ENCODE measurements around the gene DENND10.
"Not testable (repeated sequence)": the region's sequence is repeated elsewhere in the genome, so short reads cannot be mapped to it uniquely, and the experiment has no call there.

Gene DENND10

DNA sequence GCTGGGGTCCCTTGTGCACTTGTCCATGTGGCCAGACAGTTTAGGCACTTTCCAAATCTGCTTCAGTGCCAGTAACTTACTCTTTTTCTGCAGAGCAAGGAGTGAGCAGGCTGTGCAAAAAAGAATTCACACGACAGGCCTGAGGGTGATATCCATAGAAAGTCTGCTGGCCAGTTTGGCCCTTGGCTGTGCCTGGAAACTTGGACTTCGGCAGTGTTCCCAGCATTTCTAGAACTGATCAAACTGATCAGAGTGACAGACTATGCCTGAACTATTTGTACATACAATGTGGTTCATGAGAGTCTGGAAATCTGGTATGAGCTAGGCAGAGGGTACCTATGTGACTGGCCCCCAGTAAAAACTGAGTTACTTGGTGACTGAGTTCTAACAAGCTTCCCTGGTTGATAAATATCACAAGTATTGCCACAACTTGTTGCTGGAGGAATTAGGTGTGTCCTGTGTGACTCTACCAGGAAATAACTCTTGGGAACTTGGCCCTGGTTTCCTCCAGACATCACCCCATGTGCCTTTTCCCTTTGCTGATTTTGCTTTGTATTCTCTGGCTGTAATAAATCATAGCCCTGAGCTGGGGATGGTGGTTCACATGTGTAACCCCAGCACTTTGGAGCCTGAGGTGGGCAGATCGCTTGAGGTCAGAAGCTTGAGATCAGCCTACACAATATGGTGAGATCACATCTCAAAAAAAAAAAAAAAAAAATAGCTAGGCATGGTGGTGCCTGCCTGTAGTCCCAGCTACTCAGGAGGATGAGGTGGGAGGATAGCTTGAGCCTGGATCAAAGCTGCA is 3.3 kb upstream of the DENND10 start:
- DNase-seq: no peak

DNA sequence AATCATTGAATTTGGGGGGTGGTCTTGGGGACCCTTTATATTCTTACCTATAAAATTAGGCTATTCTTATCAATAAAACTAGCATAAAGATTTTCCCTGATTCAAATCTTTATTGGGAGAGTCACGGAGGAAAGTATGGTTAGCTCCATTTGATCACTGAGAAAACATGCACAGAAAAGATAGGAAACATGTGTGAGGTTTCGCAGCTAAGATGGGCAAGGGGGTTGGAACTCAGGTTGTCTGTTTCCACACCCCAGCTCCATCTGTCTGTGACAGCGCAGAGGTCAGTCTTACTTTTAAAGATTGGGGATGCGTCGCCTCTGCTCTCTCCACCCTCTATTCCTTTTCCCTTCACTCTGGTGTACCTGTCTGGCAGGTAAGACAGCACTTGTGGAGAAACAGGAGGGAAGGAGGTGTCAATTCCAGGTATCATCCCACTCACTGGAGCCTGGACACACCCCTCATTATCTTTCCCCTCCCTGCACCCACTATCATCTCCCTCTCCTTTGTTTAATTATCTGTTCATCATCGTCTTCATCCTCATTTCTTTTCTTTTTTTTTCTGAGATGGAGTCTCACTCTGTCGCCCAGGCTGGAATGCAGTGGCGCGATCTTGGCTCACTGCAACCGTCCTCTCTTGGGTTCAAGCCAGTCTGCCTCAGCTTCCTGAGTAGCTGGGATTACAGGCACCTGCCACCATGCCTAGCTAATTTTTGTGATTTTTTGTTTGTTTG is 2.4 kb upstream of the DENND10 start:
- DNase-seq: peak; percentile 38

DNA sequence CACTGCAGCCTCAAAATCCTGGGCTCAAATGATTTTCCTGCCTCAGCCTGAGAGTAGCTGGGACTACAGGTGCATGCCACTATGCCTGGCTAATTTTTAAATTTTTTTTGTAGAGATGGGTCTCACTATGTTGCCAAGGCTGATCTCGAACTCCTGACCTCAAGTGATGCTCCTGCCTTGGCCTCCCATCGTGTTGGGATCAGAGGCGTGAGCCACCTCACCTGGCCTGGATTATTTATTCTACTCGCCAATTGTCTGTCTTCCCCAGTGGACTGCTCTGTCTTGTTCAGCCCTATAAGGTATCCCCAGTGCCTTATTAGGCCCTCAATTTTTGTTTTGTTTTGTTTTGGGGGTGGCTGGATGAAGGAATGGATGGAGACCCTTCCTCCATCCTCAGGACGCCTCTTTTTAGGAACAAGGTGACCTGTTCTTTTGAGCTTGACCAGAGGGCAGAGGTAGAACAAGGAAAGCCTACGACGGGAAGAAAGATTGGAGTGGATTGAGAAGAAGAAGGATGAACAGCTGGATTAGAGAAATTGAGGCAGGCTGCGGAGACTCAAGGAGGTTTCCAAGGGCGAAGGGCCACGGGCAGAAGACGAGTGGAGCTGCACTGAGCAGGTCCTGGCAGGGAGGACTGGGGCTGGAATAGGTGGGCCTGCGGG is 541 bp upstream of the DENND10 start:
- no peak for DNase-seq

DNA sequence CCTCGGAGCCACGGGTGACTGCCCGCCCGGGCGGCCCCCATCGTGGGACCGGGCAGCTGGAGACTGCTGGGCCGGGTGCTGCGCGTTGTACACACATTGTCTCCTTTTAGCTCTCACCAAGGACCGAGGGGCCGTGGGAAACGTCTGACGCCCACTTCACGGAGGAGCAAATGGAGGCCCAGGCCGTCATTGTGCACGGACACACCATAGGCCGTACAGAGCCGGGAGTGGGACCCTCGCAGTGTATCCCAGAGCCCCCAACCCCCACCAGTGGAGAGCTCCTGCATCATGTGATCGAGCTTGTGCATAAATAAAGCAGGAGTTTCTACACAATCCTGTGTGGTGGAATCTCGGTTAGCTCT is 722 bp downstream of the DENND10 start:
- no peak for DNase-seq

DNA sequence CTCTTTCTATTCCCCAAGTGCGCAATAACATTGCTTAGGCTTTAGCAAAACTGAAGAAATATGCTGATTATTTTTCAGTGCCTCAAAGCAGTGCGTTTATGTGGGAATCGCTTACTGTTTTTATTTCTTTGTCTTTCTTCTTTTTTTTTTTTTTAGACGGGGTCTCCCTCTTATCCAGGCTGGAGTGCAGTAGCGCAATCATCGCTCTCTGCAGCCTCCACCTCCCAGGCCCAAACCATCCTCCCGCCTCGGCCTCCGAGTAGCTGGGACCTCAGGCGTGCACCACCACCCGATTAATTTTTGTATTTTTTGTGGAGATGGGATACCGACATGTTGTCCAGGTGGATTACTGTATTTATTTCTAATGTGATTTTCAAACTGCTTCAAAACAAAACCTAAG is 1.2 kb downstream of the DENND10 start:
- no peak for DNase-seq

DNA sequence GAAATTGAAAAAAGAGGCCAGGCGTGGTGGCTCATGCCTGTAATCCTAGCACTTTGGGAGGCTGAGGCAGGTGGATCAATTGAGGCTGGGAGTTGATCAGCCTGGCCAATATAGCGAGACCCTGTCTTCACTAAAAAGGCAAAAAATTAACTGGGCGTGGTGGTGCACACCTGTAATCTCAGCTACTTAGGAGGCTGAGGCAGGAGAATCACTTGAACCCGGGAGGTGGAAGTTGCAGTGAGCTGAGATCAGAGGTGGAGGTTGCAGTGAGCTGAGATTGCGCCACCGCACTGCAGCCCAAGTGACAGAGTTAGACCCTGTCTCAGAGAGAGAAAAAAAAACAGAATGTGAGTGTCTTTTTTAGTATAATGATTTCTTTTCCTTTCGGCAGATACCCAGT is 2.0 kb downstream of the DENND10 start:
- not testable (repeated sequence) for DNase-seq

DNA sequence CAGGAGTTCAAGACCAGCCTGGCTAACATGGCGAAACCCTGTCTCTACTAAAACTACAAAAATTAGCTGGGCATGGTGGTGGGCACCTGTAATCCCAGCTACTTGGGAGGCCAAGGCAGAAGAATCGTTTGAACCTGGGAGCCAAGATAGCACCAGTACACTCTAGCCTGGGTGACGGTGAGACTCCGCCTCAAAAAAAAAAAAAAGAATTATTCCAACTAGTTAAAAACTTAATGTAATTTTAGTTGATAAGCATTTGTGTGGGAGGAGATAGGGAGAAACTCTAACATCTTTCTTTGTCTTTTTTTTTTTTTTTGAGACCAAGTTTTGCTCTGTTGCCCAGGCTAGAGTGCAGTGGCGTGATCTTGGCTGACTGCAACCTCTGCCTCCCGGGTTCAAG is 3.2 kb downstream of the DENND10 start:
- DNase-seq: not testable (repeated sequence)

DNA sequence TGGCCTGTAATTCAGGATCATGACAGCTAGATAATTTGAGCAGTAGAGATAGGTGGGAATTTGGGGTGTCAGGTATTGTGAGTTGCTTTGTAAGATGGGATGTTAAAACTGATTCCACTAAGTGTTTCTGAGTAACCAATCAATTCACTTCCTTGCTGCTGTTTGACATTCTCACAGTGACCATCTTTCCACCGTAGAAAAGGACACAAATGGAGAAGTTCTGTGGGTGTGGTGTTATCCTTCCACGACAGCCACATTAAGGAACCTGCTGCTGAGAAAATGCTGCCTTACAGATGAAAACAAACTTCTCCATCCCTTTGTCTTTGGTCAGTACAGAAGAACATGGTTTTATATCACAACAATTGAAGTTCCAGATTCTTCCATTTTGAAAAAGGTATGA is 3.9 kb downstream of the DENND10 start:
- DNase-seq: not testable (repeated sequence)

DNA sequence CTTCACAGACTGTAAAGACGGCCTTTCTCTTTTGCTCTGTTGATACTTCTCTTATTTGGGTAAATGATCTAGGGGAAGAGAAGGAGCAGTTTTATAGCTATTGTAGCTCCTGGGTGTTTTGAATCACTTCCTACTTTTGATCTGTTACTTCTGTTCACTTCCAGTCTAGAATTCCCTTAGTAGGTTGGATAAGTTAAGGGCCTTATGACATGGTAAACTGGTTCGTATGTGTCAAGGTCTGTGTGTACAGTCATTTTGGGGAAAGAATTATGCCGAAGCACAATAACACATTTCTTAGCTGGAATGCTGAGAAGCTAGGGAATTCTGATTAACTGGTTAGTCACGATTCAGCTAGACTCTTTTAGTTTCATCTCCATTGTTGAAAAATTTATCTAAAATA is 8.1 kb downstream of the DENND10 start:
- no peak for DNase-seq

DNA sequence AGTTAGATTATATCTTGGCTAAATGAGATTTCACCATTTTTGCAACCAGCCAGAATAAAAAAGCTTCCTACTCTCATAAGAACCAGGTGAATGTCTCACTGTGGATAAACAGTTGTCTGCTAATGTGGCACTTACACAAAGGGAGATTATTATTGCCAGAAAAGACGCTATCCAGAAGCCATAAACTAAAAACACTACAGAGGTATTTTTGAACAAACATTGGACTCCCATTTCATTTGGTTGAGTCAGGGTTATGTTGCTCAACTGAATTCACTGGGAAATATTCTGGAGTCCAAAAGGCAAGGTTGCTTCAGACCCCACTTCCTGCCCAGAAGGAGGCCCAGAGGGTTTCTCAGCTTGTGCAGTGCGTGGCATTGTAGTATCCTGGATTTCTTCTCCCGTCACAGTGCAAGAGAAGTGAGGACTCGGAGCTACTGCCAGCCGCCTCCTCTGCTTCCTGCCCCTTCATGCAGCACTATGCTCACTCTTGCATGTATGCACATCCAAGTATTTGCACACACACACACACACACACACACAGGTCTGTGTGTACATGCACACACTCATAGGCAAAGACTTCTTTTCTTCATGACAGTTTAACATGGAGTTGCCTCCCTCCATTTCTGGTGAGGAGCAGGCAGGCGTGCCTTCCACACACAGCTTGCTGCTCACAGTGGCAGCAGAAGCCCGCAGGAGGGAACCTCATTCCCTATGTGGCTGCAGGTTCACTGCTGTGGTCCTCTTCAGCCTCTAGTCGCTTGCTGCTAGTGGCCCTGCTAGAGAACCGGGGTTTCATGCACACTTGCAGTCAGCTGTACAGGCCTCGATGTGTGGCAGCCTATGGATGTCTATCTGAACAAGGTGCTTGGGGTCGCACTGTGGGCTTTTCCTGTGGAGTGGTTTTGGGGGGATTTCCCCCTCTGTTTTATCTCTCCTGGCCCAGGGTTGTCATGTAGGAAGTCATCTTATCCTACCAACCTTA is 10.1 kb downstream of the DENND10 start:
- no peak for DNase-seq

DNA sequence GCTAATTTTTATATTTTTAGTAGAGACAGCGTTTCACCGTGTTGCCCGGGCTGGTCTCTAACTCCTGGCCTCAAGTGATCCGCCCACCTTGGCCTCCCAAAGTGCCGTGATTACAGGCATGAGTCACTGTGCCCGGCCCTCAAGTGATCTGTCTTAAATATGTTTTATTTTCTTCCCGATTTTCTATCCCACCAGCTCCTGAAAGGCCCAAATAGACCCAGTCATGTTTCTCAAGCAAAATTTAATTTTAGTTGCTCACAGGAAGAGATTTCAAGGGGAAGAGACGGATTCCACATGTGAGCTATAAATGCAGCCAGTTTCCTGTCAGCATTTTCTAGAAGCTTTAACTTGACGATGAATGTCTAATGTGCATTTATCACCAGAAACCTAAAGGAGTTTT is 12.0 kb downstream of the DENND10 start:
- no peak for DNase-seq

DNA sequence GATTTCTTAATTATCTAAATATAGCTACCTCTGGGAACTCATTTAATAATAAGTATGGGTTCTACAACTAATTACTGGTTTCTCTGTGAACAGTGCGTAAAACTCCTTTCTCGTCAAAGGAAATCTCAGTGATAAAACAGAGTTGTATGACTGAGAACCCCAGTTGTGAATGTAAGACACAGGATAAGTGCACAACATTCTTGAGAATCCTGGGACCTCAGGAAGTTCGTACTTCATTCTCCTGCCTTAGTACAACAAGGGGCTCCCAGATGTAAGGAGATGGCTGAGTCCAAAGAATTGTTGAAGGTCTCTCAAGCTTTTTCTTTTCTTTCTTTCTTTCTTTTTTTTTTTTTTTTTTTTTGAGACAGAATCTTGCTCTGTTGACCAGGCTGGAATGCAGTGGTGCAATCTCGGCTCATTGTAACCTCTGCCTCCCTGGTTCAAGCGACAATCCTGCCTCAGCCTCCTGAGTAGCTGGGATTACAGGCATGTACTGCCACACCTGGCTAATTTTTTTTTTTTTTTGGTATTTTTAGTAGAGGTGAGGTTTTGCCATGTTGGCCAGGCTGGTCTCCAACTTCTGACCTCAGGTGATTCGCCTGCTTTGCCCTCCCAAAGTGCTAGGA is 12.5 kb downstream of the DENND10 start:
- DNase-seq: no peak

DNA sequence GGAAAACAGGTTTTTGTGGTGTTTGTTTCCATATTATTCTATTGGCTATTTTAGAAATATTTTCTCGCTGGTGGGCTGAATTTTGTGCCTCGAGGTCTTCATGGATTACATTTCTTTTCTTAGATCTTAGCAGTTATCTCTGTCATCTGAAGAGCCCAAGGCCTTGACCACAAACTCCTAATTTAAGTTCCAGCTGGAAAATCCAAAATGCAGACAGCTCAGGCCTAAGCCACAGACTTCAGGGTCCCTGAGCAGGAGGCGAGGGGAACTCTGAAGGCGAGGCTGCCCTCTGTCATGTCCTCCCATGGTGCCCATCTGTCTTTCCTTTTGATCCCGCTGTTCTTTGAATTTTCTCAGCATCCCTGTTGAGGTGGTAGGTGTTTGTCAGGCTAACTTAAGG is 14.3 kb downstream of the DENND10 start:
- no peak for DNase-seq

DNA sequence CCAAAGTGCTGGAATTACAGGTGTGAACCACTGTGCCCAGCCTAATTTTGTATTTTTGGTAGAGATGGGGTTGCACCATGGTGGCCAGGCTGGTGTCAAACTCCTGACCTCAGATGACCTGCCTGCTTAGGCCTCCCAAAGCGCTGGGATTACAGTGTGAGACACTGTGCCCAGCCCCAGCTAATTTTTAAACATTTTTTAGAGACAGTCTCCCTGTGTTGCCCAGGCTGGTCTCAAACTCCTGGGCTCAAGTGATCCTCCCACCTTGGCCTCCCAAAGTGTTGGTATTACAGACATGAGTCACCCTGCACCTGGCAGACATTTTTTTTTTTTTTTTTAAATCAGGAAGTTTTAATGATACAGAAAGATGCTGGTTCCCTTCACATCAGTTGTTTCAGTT is 15.5 kb downstream of the DENND10 start:
- DNase-seq: no peak

DNA sequence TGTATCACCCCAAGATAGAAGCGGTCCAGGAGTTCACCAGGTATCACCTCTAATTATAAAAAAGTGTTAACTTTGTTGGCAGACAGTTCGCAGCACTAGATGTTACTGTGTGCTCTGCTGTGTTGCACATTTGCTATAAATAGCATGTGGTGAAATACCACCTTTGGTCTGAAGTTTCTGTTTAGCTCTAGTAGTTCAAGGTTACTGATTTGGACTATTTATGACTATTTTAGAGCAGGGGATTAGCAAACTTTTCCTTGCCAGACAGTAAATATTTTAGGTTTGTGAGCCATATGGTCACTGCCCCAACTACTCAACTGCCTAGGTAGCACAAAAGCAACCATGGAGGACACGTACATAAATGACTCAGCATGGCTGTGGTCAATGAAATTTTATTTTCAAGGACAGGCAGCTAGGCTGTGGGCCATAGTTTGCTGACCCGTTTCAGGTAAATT is 16.5 kb downstream of the DENND10 start:
- no peak for DNase-seq

DNA sequence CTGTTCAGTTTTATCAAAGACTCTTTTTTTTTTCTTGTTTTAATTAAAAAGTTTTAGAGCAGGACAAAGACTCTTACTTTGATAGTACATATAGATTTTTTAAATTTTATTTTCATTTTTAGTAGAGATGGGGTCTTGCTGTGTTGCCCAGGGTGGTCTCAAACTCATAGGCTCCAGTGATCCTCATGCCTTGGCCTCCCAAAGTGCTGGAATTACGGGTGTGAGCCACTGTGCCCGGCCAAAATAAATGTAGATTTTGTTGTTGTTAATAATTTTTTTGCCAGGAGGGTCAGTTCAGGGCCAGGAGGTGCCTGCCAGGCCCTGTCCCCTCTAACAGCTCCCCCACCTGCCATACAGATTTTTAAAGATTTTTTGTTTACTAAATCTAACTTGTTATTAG is 17.0 kb downstream of the DENND10 start:
- no peak for DNase-seq

DNA sequence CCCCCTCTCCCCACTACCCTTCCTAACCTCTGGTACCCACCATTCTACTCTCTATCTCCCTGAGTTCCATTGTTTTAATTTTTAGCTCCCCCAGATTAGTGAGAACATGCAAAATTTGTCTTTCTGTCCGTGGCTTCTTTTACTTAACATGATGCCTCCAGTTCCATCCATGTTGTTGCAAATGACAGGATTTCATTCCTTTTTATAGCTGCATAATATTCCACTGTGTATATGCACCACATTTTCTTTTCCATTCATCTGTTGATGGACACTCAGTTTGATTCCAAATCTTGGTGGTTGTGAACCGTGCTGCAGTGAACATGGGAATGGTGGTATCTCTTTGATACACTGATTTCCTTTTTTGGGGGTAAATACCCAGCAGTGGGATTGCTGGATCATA is 22.0 kb downstream of the DENND10 start:
- no peak for DNase-seq

DNA sequence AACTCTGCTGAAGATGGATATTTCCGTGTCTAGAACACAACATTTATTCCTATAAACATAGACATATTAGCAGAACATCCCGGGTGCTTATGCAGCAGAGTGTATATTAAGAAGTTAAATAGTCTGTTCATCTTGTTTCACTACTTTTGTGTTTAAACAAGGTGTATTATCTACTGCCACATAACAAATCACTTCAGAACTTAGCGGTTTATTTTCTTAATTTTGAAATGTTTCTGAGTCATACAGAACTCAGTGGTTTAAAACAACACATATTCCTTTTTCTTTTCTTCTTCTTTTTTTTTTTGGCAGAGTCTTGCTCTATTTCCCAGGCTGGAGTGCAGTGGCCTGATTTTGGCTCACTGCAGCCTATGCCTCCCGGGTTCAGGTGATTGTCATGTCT is 25.8 kb downstream of the DENND10 start:
- DNase-seq: no peak

DNA sequence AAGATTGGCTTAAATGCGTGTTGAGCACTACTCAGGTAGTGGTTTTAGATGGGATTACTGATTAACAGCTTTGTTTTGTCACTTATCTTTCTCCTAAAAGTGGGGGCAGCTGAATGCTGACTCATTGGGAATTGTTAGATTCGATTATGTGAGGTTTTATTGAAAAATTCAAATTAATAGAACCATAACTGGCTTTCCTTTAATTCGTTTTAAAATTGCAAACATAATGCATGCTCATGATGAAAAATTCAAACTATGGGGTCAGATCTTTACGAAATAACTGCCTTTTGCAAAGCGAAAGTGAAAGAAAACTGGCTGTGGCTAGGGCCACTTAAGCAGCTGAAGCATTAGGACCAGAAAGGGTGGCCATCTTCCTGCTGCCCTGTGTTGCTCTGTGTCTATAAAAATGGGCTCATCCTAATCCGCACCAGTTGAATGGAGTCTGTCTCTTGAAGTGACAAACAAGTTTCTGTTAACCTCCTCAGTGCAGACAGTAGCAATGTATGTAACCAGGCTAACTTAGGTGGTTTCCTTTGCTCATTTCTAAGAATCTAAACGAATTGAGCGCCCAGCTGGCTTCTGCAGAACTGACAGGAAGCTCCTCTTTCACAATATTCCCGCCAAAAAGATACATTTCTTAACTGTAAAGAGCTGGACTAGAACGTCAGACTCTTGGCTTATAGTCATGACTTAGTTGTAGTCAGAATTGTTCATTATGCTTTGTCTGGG is 27.8 kb downstream of the DENND10 start:
- no peak for DNase-seq

DNA sequence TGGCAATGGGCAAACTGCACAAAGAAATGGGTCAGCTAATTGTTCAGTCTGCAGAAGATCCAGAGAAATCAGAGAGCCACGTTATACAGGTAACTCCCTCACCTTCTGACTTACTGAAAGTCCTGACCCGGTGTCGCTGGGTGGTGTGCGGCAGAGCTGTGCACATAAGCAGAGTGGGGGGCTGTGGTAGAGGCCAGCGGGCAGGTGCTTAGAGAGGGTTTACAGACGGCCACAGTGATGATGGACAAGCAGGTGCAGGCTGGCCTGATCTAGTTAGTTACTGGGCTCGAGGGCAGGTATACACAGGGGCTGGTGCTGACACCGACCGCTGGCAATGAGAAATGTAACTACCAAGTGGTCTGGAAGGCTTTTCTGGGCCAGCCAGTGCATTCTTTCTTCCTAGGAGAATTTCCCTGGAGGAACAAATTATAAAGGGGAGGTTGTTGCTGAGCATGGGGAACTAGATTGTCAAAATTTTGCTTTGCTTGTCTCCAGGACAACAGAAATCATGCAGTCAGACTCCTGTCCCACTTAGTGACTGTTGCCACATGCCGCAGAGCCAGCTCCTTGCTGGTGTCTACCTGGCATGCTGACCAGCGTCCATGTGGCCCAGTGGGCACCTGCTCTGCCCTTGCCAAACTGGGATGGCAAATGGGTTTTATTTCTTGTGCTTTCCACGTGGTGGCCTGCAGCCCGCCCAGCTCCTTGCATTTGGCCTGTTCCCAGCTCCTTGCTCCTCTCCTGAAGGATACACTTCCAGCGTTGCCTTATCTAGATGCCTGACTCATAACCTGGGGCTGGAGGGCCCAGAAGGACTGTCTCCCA is 28.8 kb downstream of the DENND10 start:
- no peak for DNase-seq

DNA sequence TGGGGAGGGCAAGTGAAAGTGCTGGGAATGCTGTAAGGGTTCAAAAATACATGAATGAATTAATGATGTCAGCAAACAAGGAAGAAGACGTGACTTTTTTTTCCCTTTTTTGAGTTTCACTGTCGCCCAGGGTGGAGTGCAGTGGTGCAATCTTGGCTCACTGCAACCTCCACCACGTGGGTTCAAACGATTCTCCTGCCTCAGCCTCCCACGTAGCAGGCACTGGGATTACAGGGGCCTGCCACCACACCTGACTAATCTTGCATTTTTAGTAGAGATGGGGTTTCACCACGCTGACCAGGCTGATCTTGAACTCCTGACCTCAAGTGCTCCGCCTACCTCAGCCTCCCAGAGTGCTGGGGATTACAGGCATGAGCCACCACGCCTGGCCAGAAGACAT is 30.0 kb downstream of the DENND10 start:
- DNase-seq: no peak

All from NCI-H510A treated with DMSO at 0.1 percent for 48 hours (cell line).